Upper lobe of left lung (tissue), 4 donors: Measurements from ENCODE around the gene SLC66A2.

ENCODE experiments used
- POLR2A ChIP-seq, 4 donors: fragments of 450-650 bp; IDR thresholded peaks; one replicate each; pipeline ENCODE4 v1.5.1; 2016 to 2017; ENCODE audit warnings: antibody characterized with exemption in 4 of 4, mild to moderate bottlenecking in 2 of 4
- TF ChIP-seq, protein P1 (sequence below), 6 experiments: fragments of 450-650 bp in 4 of 6; fragments of 200-600 bp in 2 of 6; sonication (generic) in 2 of 6; IDR thresholded peaks; one replicate each; pipeline ENCODE4 v1.5.1; 2016 to 2019; ENCODE audit warnings: antibody characterized with exemption in 6 of 6

DNA sequence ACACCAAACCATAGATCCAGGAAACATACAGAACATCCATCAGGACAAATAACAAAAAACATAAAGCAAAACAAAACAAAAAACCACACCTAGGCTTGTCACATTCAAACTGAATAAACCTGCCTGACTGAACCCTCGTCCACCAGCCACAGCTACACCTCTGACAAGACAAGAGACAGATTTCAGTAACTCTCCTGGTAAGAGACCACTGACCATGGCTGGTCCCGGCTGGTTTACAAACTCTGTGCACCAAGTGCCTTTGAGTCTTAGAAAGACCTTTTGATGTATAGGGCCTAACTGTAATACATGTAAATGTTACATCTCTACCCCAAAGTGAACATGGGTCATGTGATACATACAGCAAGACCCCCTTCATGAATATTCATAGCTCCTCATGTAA is 4.8 kb upstream of the SLC66A2 start:
- no peak for TF ChIP-seq POLR2A (IDR thresholded peaks at IDR 0.05)
- TF ChIP-seq, protein P1, sequence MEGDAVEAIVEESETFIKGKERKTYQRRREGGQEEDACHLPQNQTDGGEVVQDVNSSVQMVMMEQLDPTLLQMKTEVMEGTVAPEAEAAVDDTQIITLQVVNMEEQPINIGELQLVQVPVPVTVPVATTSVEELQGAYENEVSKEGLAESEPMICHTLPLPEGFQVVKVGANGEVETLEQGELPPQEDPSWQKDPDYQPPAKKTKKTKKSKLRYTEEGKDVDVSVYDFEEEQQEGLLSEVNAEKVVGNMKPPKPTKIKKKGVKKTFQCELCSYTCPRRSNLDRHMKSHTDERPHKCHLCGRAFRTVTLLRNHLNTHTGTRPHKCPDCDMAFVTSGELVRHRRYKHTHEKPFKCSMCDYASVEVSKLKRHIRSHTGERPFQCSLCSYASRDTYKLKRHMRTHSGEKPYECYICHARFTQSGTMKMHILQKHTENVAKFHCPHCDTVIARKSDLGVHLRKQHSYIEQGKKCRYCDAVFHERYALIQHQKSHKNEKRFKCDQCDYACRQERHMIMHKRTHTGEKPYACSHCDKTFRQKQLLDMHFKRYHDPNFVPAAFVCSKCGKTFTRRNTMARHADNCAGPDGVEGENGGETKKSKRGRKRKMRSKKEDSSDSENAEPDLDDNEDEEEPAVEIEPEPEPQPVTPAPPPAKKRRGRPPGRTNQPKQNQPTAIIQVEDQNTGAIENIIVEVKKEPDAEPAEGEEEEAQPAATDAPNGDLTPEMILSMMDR (IDR thresholded peaks at IDR 0.05): no peak
